ENCODE measurements around the gene LRR1. TPM values are rescaled to one million over a fixed set of nuclear protein-coding genes. Genes with fewer than 3 reads are reported as not detected.

The LRR1 gene
- total and polyA plus RNA-seq, 9 of the 15 experiments (the other 6 are each of a cell fraction or from before 2014, with no cell fraction given) = 26.5 to 58.1 (median 31.8) TPM

GRCh38 chr14:49598485-49599300 lies at the start of gene LRR1 (continued):
- TF ChIP-seq ARID3A (IDR thresholded peaks at IDR 0.05; ENCODE audit: borderline replicate concordance, low read depth, low read length) = no peak
- TF ChIP-seq PHTF2 (CRISPR knock-in tag; IDR thresholded peaks at IDR 0.05) = no peak
- no peak for TF ChIP-seq SMAD2 (IDR thresholded peaks at IDR 0.05; ENCODE audit: low read depth, low read length)
- TF ChIP-seq ZBTB17 (CRISPR knock-in tag; IDR thresholded peaks at IDR 0.05) = 0 out of 2 replicates have a peak, but pooled peaks have one; percentile 9
- no peak for TF ChIP-seq E4F1 (CRISPR knock-in tag; IDR thresholded peaks at IDR 0.05; ENCODE audit: borderline replicate concordance)
- no peak for TF ChIP-seq ZNF384 (IDR thresholded peaks at IDR 0.05; ENCODE audit: low read depth, low read length)
- TF ChIP-seq ZNF668 (CRISPR knock-in tag; IDR thresholded peaks at IDR 0.05) = no peak
- TF ChIP-seq L3MBTL2 (IDR thresholded peaks at IDR 0.05) = peak; percentile 81
- no peak for TF ChIP-seq ETV5 (CRISPR knock-in tag; IDR thresholded peaks at IDR 0.05; ENCODE audit: low read depth)
- 0 out of 4 replicates have a peak, but pooled peaks of 1 of the 2 experiments have one; percentile 51 for TF ChIP-seq FOXA3 (CRISPR knock-in tag; conservative IDR thresholded peaks at IDR 0.05 in 1 of 2, IDR thresholded peaks at IDR 0.05 in 1 of 2)
- peak; percentile 78 for TF ChIP-seq POLR2AphosphoS5 (IDR thresholded peaks at IDR 0.05; ENCODE audit: control insufficient read depth, insufficient read depth, low read depth, low read length)
- TF ChIP-seq PHB2 (IDR thresholded peaks at IDR 0.05; ENCODE audit: low read depth) = no peak
- peak; percentile 34; the same call in 1 of the 2 replicates for TF ChIP-seq CTBP1 (IDR thresholded peaks at IDR 0.05; ENCODE audit: borderline replicate concordance)
- no peak for TF ChIP-seq GATAD2A (IDR thresholded peaks at IDR 0.05)
- peak; percentile 77 for TF ChIP-seq MYC (IDR thresholded peaks at IDR 0.05; ENCODE audit: low read depth, low read length)
- no peak for TF ChIP-seq MYC (CRISPR knock-in tag; IDR thresholded peaks at IDR 0.05; ENCODE audit: borderline replicate concordance, low read depth)
- no peak for TF ChIP-seq PML (IDR thresholded peaks at IDR 0.05; ENCODE audit: low read length)
- no peak for TF ChIP-seq THRB (CRISPR knock-in tag; conservative IDR thresholded peaks at IDR 0.05)
- no peak for TF ChIP-seq ZNF282 (CRISPR knock-in tag; IDR thresholded peaks at IDR 0.05)
- TF ChIP-seq BRF1 (IDR thresholded peaks at IDR 0.05; ENCODE audit: borderline replicate concordance, extremely low read depth, insufficient read length) = no peak
- TF ChIP-seq HNRNPK (IDR thresholded peaks at IDR 0.05; ENCODE audit: low read depth, low read length, poor library complexity, severe bottlenecking) = no peak

Measured in K562 (cell line).